ENCODE data around the gene ARHGAP26.
"Not testable (repeated sequence)": the region's sequence is repeated elsewhere in the genome, so short reads cannot be mapped to it uniquely, and the experiment has no call there.

Gene ARHGAP26

DNA sequence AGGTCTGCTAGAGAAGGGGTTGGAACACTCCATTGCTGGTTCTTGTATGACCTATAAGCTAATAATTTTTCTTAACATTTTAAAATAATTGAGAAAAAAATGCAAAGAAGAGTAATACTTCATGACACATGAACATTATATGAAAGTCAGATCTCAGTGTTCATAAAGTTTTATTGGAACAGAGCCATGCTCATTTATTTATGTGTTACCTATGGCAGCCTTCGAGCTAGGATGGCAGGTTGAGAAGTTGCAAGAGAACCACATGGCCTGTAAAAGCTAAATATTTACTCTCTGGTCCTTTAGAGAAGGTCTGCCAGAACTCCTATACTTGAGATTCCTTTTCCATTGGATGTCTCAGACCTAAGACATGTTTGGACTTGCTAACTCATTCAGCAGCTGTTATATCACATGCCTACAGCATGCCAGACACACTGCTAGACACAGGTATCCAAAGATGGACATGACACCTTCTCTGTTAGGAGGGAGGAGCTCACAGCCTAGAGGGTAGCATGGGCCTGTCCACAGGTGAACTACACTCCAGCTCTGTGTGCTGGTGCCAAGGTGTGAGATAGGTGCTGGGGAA is 304.3 kb downstream of the ARHGAP26 start:
- no peak for DNase-seq

DNA sequence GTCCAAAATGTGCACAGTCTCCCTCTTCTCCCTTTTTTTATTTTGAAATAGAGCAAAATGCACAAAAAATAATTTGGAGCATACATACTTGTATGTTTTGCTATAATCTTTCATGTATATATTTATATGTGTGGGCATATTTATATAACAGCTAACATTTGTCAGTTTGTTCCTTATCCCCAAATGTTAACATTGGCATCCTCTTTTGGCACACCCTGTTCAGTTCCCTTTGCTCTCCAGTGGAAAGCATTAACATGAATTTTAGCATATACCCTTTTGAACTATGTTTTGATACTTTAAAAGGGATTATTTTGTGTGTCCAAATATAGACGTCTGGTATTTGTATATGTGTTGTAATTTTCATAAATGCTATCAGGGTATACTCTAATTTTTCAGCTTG is 306.2 kb downstream of the ARHGAP26 start:
- DNase-seq: no peak

DNA sequence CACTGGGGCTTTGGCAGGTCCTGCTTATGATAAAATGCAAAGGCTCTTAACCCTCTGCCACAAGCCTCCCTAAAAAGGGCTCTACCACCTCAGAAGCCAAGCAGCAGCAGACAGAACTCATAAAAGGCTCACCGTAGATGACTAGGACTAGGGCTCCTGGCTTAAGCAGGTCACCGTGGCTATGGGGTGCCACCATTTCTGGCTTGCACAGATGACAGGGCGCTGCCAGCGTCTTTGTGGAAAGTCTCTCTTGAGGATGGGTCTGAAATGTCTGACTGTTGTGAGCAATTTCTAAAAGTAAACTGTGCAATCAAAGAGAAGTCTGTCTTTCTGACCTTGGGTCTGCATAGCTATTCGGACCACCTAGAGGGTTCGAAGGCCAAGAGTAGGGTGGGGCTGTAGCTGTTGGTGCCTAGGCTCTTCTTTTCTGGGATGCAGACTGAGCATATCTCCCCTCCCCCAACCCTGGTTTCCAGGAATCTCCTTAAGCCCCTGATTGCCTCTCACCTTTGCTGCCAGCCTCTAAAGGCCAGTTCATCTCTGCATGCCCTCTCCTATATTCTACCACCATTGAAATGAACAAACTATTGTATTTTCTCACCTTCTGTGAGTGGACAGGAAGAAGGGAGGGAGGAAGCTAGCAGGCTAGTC is 307.4 kb downstream of the ARHGAP26 start:
- no peak for DNase-seq

DNA sequence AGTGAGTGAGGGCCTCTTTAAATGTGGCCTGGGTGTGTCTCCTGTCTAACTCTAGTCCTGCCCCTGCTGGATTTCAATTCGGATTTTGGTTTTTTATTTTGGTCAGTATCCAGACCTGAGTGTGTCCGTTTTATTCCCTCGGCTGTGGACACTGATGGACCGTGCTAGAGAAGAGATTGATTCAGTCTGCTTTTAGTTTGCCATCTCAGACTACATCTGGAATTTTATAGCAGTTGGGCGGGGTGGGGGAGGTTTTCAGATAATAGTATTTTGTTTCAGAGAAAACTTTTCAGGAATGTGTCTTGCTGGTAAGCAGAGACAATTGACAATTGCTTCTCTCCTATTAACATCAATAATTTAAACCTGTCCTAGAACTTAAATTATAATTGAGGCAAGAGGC is 308.1 kb downstream of the ARHGAP26 start:
- DNase-seq: no peak

DNA sequence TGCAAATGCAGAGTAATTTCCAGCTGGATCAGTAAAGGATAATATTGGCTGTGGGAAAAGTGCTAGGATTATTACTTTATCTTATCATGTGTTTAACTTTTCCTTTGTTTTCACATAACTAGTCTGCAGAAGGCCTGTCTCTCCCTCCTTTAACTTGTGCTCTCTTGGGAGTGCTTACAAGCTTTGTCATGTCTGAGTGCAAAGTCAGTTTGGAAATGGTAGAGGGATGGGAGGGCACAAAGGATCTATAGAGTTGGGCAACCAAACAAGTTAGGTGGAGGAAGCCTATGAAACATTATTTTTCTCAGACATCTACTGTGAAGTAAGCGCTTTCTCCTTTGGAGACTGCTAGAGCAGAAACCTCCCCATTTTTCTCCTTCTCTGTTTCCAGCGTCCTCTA is 308.8 kb downstream of the ARHGAP26 start:
- no peak for DNase-seq

DNA sequence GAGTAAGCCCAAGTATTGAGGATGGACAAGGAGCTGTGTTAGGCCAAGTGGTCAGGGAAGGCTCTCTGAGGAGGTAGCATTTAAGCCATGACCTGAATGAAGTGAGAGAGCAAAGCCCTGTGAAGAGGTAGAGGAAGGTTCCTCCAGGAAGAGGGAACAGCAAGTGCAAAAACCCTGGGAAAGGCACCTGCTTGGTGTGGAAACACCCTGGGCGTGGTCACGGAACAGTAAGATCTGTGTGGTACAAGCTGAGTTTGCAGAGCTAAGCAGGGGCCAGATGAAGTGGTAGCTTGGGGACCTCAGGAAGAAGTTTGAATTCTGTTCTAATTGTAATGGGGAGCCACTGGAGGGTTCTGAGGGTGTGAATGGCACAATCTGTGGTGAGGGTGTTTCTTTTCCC is 310.2 kb downstream of the ARHGAP26 start:
- DNase-seq: no peak

DNA sequence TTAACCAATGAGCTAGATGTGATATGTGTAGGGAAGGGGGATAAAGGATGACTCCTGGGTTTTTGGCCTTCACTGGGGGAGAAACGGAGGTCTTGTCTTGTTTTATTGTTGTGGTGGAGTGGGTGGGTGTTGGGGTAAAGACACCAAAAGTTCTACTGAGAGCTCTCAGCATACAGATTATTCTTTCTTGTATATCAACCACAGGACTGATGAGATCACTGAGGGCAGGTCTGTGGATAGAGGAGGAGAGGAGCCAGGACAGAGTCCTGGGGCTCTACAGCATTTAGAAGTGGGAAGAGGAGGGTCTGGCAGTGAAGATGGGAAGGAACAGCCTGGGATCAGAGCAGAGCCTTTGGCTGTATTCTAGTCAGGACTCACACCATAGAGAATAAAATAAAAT is 310.8 kb downstream of the ARHGAP26 start:
- no peak for DNase-seq

DNA sequence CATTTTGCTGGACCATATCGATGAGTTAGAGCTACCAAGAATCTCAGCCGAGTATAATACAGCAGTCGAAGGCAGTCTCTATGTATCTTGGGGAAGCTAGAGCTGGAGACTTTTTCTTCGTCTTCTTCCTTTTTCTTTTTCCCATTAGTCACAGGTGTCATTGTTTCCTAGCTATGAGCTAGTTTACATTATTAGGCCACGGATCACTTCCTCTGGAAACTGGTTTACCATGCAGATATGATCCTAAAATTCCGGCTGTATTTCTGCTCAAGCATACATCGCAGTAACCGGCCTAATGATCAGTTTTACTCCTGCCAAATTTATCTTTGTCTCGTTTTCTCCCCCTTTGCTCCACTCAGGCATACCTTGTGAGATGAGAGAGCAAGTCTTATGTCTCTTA is 312.8 kb downstream of the ARHGAP26 start:
- no peak for DNase-seq

DNA sequence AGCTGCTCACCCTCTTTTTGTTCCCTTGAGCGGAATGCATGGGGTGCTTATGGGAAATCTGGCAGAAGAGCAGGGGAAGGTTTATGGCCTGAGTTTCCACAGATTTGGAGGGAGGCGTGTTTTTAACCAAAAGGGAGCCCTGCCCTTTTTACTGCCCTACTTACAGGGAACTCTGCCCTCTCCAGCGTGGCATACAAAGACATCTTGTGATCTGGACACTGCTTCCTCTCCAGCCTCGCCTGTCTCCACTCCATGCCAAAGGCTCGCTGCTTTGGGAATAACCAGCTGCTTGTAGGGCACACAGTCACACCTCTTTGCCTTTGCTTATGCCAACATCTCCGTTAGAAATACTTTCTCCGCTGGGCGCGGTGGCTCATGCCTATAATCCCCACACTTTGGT is 314.2 kb downstream of the ARHGAP26 start:
- DNase-seq: no peak

DNA sequence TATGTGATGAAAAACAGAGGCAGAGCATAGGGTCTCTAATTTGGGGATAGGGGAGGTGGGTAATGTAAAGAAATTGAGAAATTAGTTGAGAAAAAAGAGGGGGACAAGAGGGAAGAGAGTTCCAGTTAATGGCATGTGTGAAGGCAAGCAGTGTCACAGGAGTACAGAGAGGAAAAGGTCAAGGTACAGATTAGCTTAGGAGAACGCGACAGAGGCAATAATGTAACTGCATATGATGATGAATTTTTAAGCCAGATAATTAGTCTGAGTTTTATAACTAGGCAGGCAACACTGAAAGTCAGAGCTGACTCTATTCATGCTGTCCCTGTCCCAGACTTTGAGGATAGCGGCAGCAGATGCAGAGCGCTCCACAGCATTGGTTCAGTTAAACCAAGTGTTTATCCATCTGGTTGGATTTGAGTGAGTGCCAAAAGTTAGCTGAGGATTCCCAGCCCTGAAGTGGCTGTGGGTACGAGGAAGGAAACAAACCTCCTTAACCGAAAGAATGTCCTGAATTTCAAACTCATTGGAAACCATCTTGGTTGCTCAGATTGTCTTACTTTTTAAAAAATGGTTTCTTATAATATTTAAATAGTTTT is 315.2 kb downstream of the ARHGAP26 start:
- DNase-seq: no peak

DNA sequence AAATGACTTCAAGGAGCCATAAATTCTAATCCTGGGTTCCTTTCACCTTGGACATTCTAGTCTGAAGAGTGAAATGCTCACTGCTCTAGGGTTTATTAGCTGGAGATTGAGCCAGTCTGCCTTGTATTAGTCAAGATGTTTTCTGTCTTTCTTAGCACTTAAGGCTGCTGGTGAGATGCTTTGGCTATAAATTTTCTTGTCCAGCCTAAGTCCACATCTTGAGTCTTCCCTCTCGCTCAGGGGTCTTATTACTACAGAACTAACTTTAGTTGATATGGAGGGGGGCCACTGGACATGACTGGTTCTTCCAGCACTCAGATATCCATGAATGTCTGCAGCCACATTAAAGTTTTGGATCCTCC is 316.4 kb downstream of the ARHGAP26 start:
- DNase-seq: no peak

DNA sequence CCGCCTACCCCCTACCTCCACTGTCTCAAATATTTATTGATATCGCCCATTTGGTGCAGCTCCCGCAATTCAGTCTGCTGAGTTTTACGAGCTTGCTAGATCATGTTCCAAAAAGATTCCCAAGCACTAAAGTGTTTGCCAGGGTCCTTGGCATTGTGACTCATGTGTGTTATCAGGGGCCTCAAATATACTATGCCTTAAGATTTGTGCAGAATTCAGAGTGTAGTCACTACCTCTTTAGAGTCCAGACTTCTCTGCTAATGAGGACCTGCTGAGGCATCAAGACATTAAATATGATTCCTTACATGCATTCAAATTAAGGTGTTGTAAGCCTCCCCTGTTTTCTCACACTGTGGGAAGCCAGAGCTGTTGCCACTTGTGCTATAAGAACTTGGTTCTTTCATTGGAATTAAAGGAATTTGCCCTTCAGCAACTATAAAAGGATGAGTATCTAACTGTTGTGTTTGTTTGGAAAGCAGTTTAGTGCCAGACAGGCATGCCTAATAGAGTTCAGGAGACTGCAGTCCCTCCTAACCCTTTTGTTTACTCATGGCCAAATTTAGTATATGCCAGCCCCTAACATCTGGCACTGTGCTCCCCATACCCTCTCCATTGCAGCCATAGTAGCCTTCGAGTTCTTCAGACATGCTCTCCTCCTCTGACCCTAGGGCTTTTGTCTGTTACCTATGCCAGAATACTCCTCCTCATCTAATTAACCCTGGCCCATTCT is 316.9 kb downstream of the ARHGAP26 start:
- no peak for DNase-seq

DNA sequence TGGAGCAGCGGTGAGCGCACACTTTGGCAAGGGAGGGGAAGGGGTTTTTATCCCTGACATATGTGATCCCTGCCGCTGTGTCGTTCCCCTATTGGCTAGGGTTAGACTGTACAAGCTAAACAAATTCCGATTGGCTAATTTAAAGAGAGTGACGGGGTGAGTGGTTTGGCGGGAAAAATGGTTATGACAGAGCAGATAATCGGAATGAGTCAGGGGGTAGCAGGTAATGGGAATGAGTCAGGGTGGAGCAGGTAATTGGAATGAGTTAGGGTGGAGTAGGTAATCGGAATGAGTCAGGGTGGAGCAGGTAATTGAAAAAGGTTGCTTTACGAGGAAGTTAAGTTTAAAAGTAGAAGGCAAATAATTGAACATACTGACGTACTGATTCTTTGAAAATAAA is 318.5 kb downstream of the ARHGAP26 start:
- DNase-seq: not testable (repeated sequence)

DNA sequence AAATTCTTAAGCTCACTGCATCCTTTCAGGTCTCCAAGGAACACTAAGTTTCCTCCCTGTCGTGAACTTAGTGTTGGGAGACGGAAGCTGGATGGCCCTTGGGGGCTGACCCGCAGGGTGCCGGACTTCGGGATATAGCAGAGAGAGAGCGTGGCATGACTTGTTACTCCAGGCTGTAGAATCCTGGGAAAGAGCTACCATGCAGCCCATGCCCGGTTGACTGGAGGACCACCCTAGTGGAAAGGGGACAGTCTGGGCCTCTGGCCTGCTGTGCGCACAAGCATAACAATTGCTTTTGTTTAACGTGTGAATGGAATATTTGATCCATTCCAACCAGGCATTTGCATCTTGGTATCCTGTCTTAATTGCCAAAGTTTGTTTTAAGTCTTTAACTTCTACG is 319.9 kb downstream of the ARHGAP26 start:
- DNase-seq: not testable (repeated sequence)

DNA sequence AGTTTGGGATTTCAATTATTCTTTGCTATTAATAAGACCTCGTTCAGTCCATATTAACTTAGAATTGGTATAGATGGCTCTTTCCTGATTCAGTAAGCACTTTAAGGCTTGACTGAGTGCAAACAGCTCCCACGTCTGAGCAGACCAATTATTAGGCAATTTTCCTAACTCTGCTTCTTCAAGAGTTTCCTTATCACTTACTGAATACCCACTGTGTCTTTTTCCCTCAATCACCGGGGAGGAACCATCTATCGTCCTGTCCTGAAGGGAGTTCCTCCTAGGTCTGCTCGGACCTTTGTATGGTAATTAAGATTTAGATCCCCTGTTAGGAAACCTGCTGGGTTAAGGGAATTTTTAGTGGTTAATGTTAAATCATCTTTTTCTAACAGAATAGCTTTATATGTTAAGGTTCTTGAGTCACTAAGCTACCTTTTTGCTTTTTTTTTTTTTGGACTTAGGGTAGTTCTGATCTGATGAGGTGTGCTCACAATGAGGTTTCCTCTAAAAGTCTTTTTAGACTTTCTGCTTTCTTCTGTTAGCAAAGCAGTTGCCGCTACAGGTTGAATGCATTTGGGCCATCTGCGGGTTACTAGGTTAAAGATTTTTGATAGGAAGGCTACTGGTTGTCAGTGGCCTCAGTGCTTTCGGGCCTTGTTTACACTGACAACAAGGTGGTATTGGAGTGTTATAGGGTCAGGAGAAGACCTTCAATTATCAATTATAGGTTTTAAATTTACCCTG is 322.7 kb downstream of the ARHGAP26 start:
- DNase-seq: not testable (repeated sequence)

DNA sequence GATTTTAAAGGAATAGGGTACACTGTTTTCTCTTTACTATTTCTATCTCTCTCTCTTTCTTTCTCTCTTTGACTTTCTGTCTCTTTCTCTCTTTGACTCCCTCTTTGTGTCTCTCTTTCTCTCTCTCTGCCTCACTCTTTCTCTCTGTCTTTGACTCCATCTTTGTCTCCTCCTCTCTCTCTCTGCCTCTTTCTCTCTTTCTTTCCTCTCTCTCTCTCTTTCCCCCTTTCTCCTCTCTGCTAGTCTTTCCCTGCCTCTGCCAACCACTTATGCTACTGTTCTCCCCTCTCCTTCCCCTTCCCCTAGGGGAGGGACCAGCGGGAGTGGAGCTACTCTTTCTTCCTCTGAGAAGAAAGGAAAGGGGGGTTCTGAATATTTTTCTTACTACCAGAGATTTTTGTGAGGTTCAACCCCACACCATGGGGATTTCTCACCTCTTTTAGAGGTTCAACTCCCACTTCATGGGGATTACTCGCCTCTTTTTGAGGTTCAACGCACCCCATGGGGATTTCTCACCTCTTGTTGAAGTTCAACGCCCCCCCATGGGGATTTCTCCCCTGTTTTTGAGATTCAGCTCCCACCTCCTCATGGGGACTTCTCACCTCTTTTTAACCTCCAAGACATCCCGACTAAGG is 323.4 kb downstream of the ARHGAP26 start:
- no peak for DNase-seq

DNA sequence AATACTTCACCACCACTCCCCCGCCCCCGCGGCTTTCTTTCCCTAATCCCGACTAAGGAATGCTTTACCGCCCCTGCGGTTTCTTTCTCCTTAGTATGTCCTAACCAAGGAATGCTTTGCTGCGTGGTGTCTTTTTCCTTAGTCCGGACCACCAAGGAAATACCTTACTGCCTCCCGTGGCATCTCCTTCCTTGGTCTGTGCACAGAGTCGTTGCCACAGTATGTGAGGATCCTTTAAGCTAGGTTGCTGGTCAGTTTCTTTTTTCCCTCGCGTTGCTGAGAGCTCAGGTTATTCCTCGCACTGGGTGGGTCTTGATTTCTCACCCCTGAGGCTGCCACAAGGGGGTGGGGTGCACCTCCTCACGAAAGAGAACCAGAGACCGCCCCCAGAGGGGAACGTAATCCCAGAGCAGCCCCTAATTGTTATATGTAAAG is 323.9 kb downstream of the ARHGAP26 start:
- DNase-seq: no peak

DNA sequence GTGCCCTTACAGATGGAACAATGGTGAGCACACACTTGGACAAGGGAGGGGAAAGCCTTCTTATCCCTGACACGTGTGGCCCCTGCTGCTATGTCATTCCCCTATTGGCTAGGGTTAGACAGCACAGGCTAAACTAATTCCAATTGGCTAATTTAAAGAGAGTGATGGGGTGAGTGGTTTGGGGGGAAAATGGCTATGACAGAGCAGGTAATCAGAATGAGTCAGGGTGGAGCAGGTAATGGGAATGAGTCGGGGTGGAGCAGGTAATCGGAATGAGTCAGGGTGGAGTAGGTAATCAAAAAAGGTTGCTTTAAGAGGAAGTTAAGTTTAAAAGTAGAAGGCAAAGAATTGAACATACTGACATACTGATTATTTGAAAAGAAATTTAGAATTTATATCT is 324.4 kb downstream of the ARHGAP26 start:
- not testable (repeated sequence) for DNase-seq

DNA sequence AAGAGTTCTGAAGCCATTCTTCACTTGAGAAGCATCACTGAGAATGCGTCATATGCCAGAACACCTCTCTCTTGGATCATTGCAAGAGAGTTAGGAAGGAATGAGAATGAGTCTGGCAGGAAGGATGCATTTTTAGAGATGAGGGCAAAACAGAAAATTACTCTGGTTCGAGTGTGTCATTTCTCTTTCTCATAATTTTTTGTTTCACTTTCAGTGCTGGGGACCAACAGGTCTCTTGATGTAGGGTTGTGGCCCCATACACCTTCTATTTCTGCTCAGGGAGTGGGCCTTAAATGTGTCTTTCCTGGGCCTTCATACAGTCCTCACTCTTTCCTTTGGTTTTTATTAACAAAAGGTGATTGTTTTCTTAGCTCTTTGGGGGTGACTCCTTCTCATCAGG is 330.9 kb downstream of the ARHGAP26 start:
- no peak for DNase-seq

DNA sequence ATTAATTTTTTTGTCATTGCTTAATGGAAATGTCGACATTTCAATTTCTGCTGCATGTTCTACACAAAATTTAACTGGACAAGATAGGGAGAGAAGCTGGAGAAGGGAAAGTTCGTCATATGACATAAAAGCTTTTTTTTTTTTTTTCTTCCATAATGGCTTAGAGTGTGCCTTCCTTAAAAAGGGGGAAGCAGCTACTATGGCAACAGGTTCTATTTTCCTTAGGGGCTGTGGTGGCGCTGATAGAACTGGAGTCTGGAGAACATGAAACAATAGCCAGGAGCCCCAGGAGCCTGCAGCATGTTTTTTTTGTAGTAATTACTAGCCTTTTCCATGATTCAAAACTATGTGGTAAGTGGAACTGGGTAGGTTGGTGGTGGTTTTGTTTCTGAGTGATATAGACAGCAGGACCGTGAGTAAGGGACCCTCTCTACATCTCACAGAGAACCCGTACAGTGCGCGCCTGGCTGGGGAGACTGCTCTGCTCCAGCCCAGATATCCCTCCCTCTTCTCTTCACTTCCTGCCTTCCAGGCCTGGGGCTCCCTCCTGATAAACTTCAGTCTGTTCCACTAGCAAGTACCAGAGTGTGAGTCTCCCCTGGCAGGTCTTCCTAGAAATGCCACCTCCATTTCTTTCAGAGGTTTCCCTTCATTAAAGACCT is 331.7 kb downstream of the ARHGAP26 start:
- DNase-seq: no peak

DNA sequence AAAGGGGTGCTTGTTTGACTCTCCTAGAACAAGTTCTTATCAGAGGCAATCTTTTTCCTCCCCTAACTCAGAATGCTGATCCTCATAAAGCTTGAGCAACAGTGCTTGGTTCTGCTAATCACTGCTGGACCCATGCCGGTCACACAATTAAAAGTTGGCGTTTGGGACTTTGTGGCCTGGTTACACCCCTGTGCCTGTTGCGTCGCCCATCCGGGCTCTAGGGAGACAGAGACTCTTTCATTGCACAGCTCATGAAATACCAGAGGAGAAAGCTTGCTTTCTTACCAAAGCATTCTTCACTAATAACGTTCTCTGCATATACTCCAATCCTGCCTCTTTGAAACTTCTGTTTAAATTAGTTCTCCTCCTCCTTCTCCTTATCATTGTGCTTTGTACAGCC is 332.2 kb downstream of the ARHGAP26 start:
- DNase-seq: no peak

DNA sequence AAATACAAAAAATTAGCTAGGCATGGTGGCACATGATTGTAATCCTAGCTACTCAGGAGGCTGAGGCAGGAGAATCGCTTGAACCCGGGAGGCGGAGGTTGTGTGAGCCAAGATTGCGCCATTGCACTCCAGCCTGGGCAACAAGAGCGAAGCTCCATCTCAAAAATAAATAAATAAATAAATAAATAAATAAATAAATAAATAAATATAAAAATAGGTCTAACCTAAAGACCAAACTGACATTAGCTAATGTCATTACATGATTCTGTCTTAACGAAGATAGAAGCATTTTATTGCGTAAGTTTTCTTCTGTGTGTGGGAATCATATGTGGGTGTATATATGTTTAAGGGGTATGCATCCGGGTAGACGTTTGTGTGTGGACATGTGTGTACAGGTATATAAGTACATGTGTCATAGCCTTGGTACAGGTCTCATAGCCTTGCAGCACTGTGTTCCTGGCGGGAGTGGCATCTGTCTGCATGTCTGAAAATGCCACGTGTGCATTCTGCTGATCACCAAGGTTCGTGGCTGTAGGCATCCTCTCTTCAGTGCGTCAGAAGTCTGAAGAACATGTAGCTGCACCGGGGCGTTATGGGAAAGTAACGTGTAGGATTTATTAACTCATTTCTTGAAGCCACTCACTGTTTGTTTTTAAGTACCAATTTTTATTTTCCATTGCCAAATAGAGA is 335.2 kb downstream of the ARHGAP26 start:
- no peak for DNase-seq

Data from CD4-positive, alpha-beta T cell treated with Interleukin-4 for 4 hours (primary cell).